GM12878 (cell line): ENCODE measurements around the gene PDCL3.

ENCODE experiments used
- CHD2 ChIP-seq: IDR thresholded peaks from 2 replicates; pipeline ENCODE4 v1.6.1; 2011; ENCODE audit warnings: low read depth, low read length, improper control_type of control experiment, borderline replicate concordance
- JUNB ChIP-seq: IDR thresholded peaks from 2 replicates; pipeline ENCODE4 v1.6.1; 2016; ENCODE audit warnings: antibody characterized with exemption, mild to moderate bottlenecking
- NBN ChIP-seq: fragments of 450-650 bp; IDR thresholded peaks from 2 replicates; pipeline ENCODE4 v1.6.1; 2016
- PBX3 ChIP-seq: IDR thresholded peaks from 2 replicates; pipeline ENCODE4 v1.6.1; 2011; ENCODE audit warnings: mild to moderate bottlenecking, low read depth, low read length, moderate library complexity; ENCODE audit not compliant: insufficient replicate concordance
- REST ChIP-seq: IDR thresholded peaks from 2 replicates; pipeline ENCODE4 v1.6.1; 2012; ENCODE audit warnings: mild to moderate bottlenecking, low read depth, low read length

GRCh38 chr2:100561191-100561590 lies 1.6 kb upstream of the PDCL3 start:
- TF ChIP-seq JUNB (no peak), REST (no peak), PBX3 (no peak), CHD2 (no peak), NBN (no peak)
